GM19193 (cell line): Measurements from ENCODE around the gene MAP2K7.

Experiments used
- POLR2A ChIP-seq: IDR thresholded peaks from 4 replicates; pipeline ENCODE4 v1.6.1; 2011; ENCODE audit not compliant: insufficient read depth, insufficient read length; ENCODE audit errors: extremely low read depth

The MAP2K7 gene

GRCh38 chr19:7907544-7907943 is 3.9 kb downstream of the MAP2K7 start:
- TF ChIP-seq POLR2A = no peak

GRCh38 chr19:7908078-7908699 is 4.5 kb downstream of the MAP2K7 start:
- TF ChIP-seq POLR2A = no peak

DNA sequence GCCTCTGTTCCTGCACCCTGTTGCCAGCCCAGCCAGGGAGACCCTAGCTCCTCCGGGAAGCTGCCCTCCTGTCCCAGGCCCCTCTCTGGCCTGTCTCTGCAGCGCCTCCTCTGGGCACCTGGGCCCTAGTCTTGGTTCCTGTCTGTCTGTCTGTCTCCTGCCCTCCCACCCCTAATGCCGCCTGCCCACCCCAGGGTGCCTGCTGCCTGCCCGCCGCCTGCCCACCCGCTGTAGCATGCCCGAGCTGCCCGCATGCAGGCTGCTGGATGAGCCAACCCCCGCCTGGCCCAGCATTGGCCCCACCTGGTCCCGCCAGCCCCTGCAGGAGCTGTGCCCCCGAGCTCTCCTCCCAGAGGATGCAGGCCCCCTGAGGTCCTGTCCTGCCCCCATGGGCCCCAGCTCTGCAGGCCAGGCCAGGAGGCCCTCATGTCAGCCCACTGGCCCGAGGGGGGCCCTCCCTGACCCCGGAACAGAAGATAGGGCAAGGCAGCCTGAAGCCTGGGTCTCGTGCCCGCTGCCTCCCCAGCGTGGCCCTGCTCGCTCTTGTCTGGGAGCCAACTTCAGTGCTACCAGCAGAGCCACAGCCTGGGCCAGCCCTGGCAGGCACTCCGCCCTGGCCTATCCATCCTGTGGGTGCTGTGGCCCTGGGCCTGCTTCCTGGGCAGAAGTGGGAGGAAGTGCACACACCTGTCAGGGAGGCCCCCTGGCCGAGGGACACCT is 5.2 kb downstream of the MAP2K7 start:
- no peak for TF ChIP-seq POLR2A

GRCh38 chr19:7909471-7910067 is 5.9 kb downstream of the MAP2K7 start:
- TF ChIP-seq POLR2A = no peak

DNA sequence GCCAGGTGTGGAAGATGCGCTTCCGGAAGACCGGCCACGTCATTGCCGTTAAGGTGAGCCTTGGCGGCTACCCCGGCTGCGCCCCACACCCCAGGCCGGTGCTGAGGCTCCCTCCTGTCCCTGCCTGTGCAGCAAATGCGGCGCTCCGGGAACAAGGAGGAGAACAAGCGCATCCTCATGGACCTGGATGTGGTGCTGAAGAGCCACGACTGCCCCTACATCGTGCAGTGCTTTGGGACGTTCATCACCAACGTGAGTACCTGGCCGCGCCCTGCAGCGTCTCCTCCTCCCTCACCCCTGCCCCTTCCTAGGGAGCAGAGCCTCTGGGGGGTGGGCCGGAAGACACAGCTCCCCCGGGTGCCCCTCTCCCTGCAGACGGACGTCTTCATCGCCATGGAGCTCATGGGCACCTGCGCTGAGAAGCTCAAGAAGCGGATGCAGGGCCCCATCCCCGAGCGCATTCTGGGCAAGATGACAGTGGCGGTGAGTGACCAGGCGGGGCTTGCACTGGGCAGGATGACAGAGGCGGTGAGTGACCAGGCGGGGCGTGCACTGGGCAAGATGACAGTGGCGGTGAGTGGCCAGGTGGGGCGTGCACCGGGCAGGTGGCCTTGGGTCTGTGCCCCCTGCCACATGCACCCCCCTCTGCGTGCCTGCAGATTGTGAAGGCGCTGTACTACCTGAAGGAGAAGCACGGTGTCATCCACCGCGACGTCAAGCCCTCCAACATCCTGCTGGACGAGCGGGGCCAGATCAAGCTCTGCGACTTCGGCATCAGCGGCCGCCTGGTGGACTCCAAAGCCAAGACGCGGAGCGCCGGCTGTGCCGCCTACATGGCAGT is 6.9 kb downstream of the MAP2K7 start:
- TF ChIP-seq POLR2A = no peak

DNA sequence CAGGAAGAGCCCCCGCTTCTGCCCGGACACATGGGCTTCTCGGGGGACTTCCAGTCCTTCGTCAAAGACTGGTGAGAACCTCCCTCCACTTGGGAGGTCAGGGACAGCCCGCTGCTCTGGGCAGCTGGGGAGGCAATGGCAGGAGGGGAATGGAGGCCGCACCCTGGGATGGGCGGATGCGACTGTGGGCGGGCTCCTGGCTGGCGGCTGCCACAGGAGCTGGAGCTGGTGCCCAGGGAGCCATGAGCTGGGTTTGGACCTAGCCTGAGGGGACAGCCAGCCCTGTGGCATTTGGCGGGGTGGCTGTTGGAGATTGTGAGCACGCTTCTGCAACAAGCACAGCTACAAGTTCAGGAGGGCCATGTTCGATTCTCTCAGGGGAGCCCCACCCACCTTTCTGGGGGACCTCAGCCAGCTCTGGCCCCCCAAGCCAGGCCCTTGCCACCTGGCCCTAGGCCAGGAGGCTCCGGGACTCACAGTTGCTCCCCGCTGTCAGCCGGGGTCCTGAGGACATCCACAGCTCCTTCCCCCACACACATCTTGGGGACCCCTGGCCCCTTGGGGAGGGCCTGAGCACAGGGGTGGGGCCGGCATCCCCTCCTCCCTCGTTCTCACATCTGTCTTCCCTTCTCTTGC is 7.9 kb downstream of the MAP2K7 start:
- no peak for TF ChIP-seq POLR2A

GRCh38 chr19:7912144-7912696 is 8.5 kb downstream of the MAP2K7 start:
- TF ChIP-seq POLR2A = no peak

DNA sequence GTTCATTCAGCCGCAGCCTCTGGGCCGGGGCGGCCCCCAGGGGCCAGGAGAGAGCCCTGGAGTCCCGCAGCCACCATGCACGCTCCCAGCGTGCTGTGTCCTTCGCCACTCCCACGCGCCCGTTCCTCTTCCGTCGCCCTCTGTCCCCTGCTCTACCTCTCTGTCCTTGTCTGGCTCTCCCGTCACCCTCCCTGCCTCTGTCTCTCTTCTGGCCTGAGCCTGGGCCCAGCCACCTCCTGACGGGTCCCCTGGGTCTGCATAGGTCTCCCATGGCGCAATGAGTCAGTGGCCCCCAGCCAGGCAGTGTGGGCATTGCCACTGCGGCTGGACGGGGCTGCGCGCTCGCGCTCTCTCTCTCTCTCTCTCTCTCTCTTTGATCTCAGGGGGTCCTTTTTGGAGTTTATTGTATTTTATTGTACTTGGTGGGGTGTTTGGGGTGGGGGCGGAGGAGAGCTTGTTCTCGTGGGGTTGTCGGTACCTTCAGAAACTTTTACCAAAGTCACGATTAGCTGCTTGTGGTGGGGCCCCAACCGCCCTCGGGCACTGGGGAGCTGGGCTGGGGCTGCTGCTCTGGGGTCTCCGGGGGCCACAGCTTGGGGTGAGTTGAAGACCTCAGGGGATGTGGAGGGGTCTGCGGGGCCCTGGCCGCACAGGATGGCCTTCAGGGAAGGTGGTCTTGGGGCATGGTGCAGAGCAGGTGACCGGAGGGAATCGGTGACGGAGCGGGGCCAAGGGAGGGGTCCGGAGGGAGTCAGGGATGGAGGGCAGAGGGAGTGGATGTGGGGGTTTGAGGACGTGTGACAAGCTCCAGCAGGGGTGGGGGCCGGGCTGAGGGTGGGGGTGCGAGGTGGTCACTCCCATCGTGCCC is 9.3 kb downstream of the MAP2K7 start:
- TF ChIP-seq POLR2A = no peak

DNA sequence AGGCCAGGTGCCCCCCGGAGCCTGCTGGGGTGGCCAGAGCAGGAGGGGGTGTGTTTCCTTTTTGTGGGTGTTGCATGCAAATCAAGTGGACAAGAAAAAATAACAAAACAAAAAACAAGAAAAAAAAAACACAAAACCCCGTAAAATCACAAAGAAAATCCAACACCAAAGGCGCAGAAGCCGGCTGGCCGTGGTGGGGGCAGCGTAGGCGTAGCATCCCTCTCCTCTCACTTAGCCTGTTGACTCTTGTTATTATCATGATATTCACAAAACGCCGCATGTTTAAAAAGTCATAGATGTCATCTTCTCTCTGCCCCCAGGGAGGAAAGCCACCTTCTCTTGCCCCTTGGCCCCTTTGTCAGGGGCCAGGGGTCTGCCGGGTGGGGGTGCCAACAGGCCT is 10.0 kb downstream of the MAP2K7 start:
- no peak for TF ChIP-seq POLR2A

- TF ChIP-seq POLR2A = no peak
Observed at GRCh38 chr19:7914099-7914498, 10.4 kb downstream of the MAP2K7 start.

DNA sequence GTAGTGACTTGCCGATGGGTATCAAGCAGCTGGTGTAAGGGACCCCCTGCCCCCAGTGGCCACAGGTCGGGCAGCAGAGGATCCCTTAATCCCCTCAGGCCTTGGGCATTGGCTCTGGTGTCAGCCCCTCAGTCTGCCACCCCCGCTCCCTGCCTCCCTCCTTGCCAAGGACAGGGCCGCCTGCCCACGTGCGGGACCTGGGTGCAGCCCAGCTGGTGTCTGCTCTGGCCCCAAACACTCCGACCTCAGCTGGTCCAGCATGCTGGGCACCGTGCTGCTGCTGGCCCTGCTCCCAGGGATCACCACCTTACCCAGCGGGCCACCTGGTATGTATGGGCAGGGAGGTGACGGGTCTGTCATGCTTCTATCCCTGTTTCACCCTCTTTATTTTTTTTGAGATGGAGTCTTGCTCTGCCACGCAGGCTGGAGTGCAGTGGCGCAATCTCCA is 10.9 kb downstream of the MAP2K7 start, which contains the start of gene TGFBR3L:
TSS of gene TGFBR3L (plus strand) at position 233 of the 448 bp plus-strand sequence.
- no peak for TF ChIP-seq POLR2A

- TF ChIP-seq POLR2A = no peak
Observed at GRCh38 chr19:7915250-7916102, 11.8 kb downstream of the MAP2K7 start.
